GM12875 (cell line): ENCODE results near the gene UBE2G1.

Experiments
- H3K4me3 ChIP-seq: one replicate; pipeline ENCODE4 v1.5.1; 2011; ENCODE audit warnings: low read depth, low read length, control low read depth
- TF ChIP-seq, protein P1 (sequence below): IDR thresholded peaks from 2 replicates; pipeline ENCODE4 v1.5.1; 2011; ENCODE audit warnings: low read depth, mild to moderate bottlenecking, control low read depth, inconsistent platforms, low read length, moderate library complexity, borderline replicate concordance; ENCODE audit not compliant: insufficient read depth

UBE2G1 gene

DNA sequence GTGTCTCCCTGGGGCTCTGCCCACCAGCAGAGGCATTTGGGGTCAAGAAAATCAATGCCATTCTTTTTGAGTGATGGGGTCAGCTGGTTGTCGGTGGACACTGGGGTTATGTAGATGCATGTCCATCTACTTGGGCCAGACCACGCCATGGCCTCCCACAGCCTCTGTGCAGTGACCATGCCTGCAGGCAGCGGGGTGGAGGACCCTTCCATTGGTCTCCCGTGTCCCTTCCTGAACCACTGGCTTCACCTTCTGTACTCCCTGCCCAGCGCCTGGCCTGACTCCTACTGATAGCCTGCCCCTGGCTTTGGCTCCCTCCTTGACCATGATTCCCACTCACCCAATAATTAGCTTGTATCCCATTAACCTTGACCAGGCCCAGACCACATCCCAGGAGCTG, 39.2 kb upstream of the UBE2G1 start:
- no peak overlapping the region for H3K4me3 ChIP-seq
- TF ChIP-seq, protein P1, sequence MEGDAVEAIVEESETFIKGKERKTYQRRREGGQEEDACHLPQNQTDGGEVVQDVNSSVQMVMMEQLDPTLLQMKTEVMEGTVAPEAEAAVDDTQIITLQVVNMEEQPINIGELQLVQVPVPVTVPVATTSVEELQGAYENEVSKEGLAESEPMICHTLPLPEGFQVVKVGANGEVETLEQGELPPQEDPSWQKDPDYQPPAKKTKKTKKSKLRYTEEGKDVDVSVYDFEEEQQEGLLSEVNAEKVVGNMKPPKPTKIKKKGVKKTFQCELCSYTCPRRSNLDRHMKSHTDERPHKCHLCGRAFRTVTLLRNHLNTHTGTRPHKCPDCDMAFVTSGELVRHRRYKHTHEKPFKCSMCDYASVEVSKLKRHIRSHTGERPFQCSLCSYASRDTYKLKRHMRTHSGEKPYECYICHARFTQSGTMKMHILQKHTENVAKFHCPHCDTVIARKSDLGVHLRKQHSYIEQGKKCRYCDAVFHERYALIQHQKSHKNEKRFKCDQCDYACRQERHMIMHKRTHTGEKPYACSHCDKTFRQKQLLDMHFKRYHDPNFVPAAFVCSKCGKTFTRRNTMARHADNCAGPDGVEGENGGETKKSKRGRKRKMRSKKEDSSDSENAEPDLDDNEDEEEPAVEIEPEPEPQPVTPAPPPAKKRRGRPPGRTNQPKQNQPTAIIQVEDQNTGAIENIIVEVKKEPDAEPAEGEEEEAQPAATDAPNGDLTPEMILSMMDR = no peak

- no peak overlapping the region for H3K4me3 ChIP-seq
- TF ChIP-seq, protein P1 = peak; percentile 9; the same call in 1 of the 2 replicates
These were observed 38.7 kb upstream of the UBE2G1 start for GRCh38 chr17:4405038-4405669.

DNA sequence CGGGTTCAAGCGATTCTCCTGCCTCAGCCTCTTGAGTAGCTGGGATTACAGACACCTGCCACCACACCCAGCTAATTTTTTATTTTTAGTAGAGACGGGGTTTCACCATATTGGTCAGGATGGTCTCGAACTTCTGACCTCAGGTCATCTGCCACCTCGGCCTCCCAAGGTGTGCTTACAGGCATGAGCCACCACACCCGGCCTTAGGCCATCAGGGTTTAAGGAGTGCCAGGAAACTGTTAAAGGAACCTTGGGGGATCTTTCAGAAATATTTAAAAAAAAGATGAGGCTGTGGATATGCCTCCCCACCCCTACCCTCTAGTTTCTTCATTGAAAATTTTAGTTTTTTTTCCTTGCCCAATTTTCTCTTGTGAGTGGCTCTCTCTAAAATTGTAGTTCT, 31.4 kb upstream of the UBE2G1 start:
- TF ChIP-seq, protein P1 = no peak

DNA sequence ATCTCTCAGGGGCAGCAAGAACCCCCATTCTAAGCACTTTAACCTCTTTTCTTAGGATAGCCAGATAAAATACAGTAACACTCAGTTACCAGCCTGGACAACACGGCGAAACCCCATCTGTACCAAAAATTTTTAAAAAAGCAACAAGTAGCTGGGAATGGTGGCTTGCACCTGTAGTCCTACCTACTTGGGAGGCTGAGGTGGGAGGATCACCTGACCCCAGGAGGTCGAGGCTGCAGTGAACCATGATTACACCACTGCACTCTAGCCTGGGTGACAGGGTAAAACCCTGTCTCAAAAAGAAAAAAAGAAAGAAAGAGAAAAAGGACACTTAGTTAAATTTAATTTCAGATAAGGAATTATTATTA, 28.6 kb upstream of the UBE2G1 start:
- TF ChIP-seq, protein P1 = no peak
- H3K4me3 ChIP-seq = no peak overlapping the region

More for the DNA sequence above, 31.4 kb upstream of the UBE2G1 start:
- H3K4me3 ChIP-seq = no peak overlapping the region

- TF ChIP-seq, protein P1 = no peak
- H3K4me3 ChIP-seq = peak overlapping the region; percentile 32
These were observed 28.0 kb upstream of the UBE2G1 start for GRCh38 chr17:4394208-4395110.

DNA sequence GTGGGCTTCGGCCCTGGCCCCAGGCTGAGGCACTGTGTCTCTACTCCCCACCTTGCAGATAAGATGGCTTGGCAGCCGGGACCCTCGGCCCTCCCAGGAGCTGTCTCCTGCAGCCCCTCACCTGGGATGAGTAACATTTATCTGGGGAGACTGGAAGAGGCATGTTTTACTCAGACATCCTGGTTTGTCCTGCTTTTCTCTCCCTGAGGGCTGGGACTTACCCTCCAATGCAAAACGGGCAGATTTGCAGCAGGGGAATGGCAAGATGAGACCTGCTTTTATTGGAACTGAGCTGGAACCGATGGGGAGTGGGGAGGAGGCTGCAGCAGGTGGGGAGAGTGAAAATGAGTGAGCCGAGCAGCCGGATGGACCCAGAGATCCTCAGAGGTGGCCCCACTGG, 27.3 kb upstream of the UBE2G1 start:
- TF ChIP-seq, protein P1 = no peak
- H3K4me3 ChIP-seq = peak overlapping the region; percentile 32

- no peak overlapping the region for H3K4me3 ChIP-seq
These were observed 22.6 kb upstream of the UBE2G1 start for GRCh38 chr17:4389079-4389478.

More at GRCh38 chr17:4389079-4389478, 22.6 kb upstream of the UBE2G1 start:
- TF ChIP-seq, protein P1 = no peak
